Mesendoderm (in vitro differentiated cells): ENCODE measurements around the gene FYN.

Experiments
- DNase-seq: peaks from one replicate; pipeline ENCODE4 v3.0.0; 2013
- H2AK5ac ChIP-seq: 2 replicates; pipeline ENCODE4 v1.6.1; 2013; ENCODE audit warnings: low read length, inconsistent platforms
- H2BK120ac ChIP-seq: 2 replicates; pipeline ENCODE4 v1.6.1; 2013; ENCODE audit warnings: low read depth, mild to moderate bottlenecking, low read length, moderate library complexity, mixed read lengths
- H2BK15ac ChIP-seq: replicated peaks from 2 replicates; pipeline ENCODE4 v1.6.1; 2013; ENCODE audit warnings: low read depth, mild to moderate bottlenecking, moderate library complexity
- H2BK5ac ChIP-seq: 2 replicates; pipeline ENCODE4 v1.6.1; 2013; ENCODE audit warnings: low read length, inconsistent platforms
- H3K18ac ChIP-seq: 2 replicates; pipeline ENCODE4 v1.6.1; 2013; ENCODE audit warnings: mild to moderate bottlenecking, low read length, mixed read lengths
- H3K23ac ChIP-seq: one replicate; pipeline ENCODE4 v1.6.1; 2013; ENCODE audit warnings: low read length
- H3K27ac ChIP-seq: 2 replicates; pipeline ENCODE4 v1.5.1; 2013; ENCODE audit warnings: low read depth, mild to moderate bottlenecking, inconsistent platforms, low read length, moderate library complexity
- H3K27me3 ChIP-seq: 2 replicates; pipeline ENCODE4 v1.6.1; 2013; ENCODE audit warnings: low read length, control low read depth, mild to moderate bottlenecking, inconsistent platforms; ENCODE audit not compliant: insufficient read depth, poor library complexity
- H3K36me3 ChIP-seq: 2 replicates; pipeline ENCODE4 v1.6.1; 2013; ENCODE audit warnings: low read length, inconsistent platforms; ENCODE audit not compliant: control insufficient read depth, insufficient read depth
- H3K4ac ChIP-seq: one replicate; pipeline ENCODE4 v1.6.1; 2013; ENCODE audit warnings: low read depth, mild to moderate bottlenecking, low read length, moderate library complexity
- H3K4me1 ChIP-seq: 2 replicates; pipeline ENCODE4 v1.6.1; 2013; ENCODE audit warnings: low read depth, low read length, inconsistent platforms; ENCODE audit not compliant: control insufficient read depth
- H3K4me2 ChIP-seq: 2 replicates; pipeline ENCODE4 v1.6.1; 2013; ENCODE audit warnings: low read length
- H3K4me3 ChIP-seq: 2 replicates; pipeline ENCODE4 v1.5.1; 2013; ENCODE audit warnings: mild to moderate bottlenecking, low read length
- H3K56ac ChIP-seq: one replicate; pipeline ENCODE4 v1.6.1; 2013; ENCODE audit warnings: low read length
- H3K79me1 ChIP-seq: 2 replicates; pipeline ENCODE4 v1.6.1; 2013; ENCODE audit warnings: low read length, inconsistent platforms
- H3K79me2 ChIP-seq: 2 replicates; pipeline ENCODE4 v1.6.1; 2013; ENCODE audit warnings: mild to moderate bottlenecking, low read length; ENCODE audit not compliant: control insufficient read depth, insufficient read depth
- H3K9ac ChIP-seq: 2 replicates; pipeline ENCODE4 v1.6.1; 2013; ENCODE audit warnings: low read length, inconsistent platforms
- H4K5ac ChIP-seq: one replicate; pipeline ENCODE4 v1.6.1; 2013; ENCODE audit warnings: low read length
- H4K8ac ChIP-seq: one replicate; pipeline ENCODE4 v1.6.1; 2013; ENCODE audit warnings: low read depth, mild to moderate bottlenecking, control low read depth, low read length, moderate library complexity
- WGBS: extraction: QIAGEN DNeasy Blood & Tissue Kit; methylation state at CpG from one replicate; pipeline ENCODE4 v1.1.7; 2013; ENCODE audit warnings: low lambda C conversion rate, missing lambda C conversion rate; ENCODE audit not compliant: insufficient coverage; ENCODE audit errors: extremely low coverage; 5-methylcytosine and 5-hydroxymethylcytosine counted together

Gene FYN

GRCh38 chr6:111745636-111746035, 127.6 kb downstream of the FYN start:
- Histone ChIP-seq H3K79me1 (no peaks in the 10 kb centered on the region), H3K4me1 (no peaks in the 10 kb centered on the region), H3K79me2 (no peaks in the 10 kb centered on the region), H2BK5ac (no peak overlapping the region), H2BK120ac (no peak overlapping the region), H3K9ac (no peak overlapping the region), H3K27ac (no peak overlapping the region), H3K4me2 (no peak overlapping the region), H3K18ac (no peak overlapping the region), H3K27me3 (no peaks in the 10 kb centered on the region), H2AK5ac (no peak overlapping the region), H3K36me3 (no peaks in the 10 kb centered on the region), H3K4ac (no peak overlapping the region), H3K56ac (no peak overlapping the region), H3K4me3 (no peak overlapping the region), H4K8ac (no peak overlapping the region), H4K5ac (no peak overlapping the region), H3K23ac (no peak overlapping the region), H2BK15ac (no peak overlapping the region)
- DNase-seq, result no peak
- WGBS, result no CpG with 5 or more reads among the region's 1 CpG

GRCh38 chr6:111745186-111745585, 128.1 kb downstream of the FYN start:
- WGBS, result no CpG with 5 or more reads among the region's 4 CpGs
- Histone ChIP-seq H3K79me1 (no peaks in the 10 kb centered on the region), H2BK15ac (no peak overlapping the region), H4K5ac (no peak overlapping the region), H3K4me2 (no peak overlapping the region), H2BK120ac (no peak overlapping the region), H3K79me2 (no peaks in the 10 kb centered on the region), H3K4ac (no peak overlapping the region), H3K27ac (no peak overlapping the region), H3K9ac (no peak overlapping the region), H3K27me3 (no peaks in the 10 kb centered on the region), H3K4me3 (no peak overlapping the region), H3K56ac (no peak overlapping the region), H3K18ac (no peak overlapping the region), H2AK5ac (no peak overlapping the region), H3K23ac (no peak overlapping the region), H3K4me1 (no peaks in the 10 kb centered on the region), H3K36me3 (no peaks in the 10 kb centered on the region), H2BK5ac (no peak overlapping the region), H4K8ac (no peak overlapping the region)
- no peak for DNase-seq

GRCh38 chr6:111743862-111744692, 129.2 kb downstream of the FYN start:
- Histone ChIP-seq H3K18ac (no peak overlapping the region), H4K5ac (no peak overlapping the region), H2BK120ac (no peak overlapping the region), H3K4me2 (no peak overlapping the region), H2AK5ac (no peak overlapping the region), H2BK15ac (no peak overlapping the region), H3K4me1 (no peaks in the 10 kb centered on the region), H3K4ac (no peak overlapping the region), H3K79me2 (no peaks in the 10 kb centered on the region), H4K8ac (no peak overlapping the region), H3K9ac (no peak overlapping the region), H2BK5ac (no peak overlapping the region), H3K27ac (no peak overlapping the region), H3K36me3 (no peaks in the 10 kb centered on the region), H3K79me1 (no peaks in the 10 kb centered on the region), H3K4me3 (no peak overlapping the region), H3K23ac (no peak overlapping the region), H3K27me3 (no peaks in the 10 kb centered on the region), H3K56ac (no peak overlapping the region)
- WGBS, result no CpG with 5 or more reads among the region's 8 CpGs
- DNase-seq, result no peak

GRCh38 chr6:111743360-111743759, 129.9 kb downstream of the FYN start:
- no peaks in the 10 kb centered on the region for H3K36me3 ChIP-seq

GRCh38 chr6:111741177-111741952, 131.9 kb downstream of the FYN start:
- H3K4me3 ChIP-seq, result no peak overlapping the region
- H3K56ac ChIP-seq, result no peak overlapping the region
- no peaks in the 10 kb centered on the region for H3K27me3 ChIP-seq
- H2BK5ac ChIP-seq, result no peak overlapping the region
- H3K4me1 ChIP-seq, result no peaks in the 10 kb centered on the region
- no peaks in the 10 kb centered on the region for H3K79me2 ChIP-seq
- no CpG with 5 or more reads among the region's 5 CpGs for WGBS
- H4K8ac ChIP-seq, result no peak overlapping the region
- H2BK120ac ChIP-seq, result no peak overlapping the region
- no peak overlapping the region for H3K18ac ChIP-seq
- H3K4ac ChIP-seq, result no peak overlapping the region
- no peak overlapping the region for H3K9ac ChIP-seq
- no peak for DNase-seq
- no peak overlapping the region for H3K23ac ChIP-seq
- H3K79me1 ChIP-seq, result no peaks in the 10 kb centered on the region
- H4K5ac ChIP-seq, result no peak overlapping the region
- no peak overlapping the region for H3K27ac ChIP-seq
- no peak overlapping the region for H3K4me2 ChIP-seq
- H2BK15ac ChIP-seq, result no peak overlapping the region
- no peaks in the 10 kb centered on the region for H3K36me3 ChIP-seq
- H2AK5ac ChIP-seq, result no peak overlapping the region

More at GRCh38 chr6:111743360-111743759, 129.9 kb downstream of the FYN start:
- Histone ChIP-seq H3K4me2 (no peak overlapping the region), H3K56ac (no peak overlapping the region), H3K23ac (no peak overlapping the region), H2BK120ac (no peak overlapping the region), H2BK15ac (no peak overlapping the region), H3K27ac (no peak overlapping the region), H4K8ac (no peak overlapping the region), H3K18ac (no peak overlapping the region), H3K4me1 (no peaks in the 10 kb centered on the region), H3K4ac (no peak overlapping the region), H3K27me3 (no peaks in the 10 kb centered on the region), H4K5ac (no peak overlapping the region), H3K79me2 (no peaks in the 10 kb centered on the region), H3K9ac (no peak overlapping the region), H2BK5ac (no peak overlapping the region), H3K79me1 (no peaks in the 10 kb centered on the region), H2AK5ac (no peak overlapping the region), H3K4me3 (no peak overlapping the region)
- no CpG with 5 or more reads among the region's 5 CpGs for WGBS
- no peak for DNase-seq
